Liver (tissue), 3 donors: ENCODE measurements around the gene EBF4.

ENCODE experiments used
- HNF4G ChIP-seq: IDR thresholded peaks from 2 replicates; pipeline ENCODE4 v1.6.1; 2016; ENCODE audit warnings: antibody characterized with exemption
- JUND ChIP-seq, 2 donors: IDR thresholded peaks; 2 replicates each; pipeline ENCODE4 v1.6.1; 2016; ENCODE audit warnings: antibody characterized with exemption in 2 of 2
- NR2F2 ChIP-seq: IDR thresholded peaks from 2 replicates; pipeline ENCODE4 v1.6.1; 2016; ENCODE audit warnings: antibody characterized with exemption
- RAD21 ChIP-seq, 2 donors: IDR thresholded peaks; 2 replicates each; pipeline ENCODE4 v1.6.1; 2016; ENCODE audit warnings: antibody characterized with exemption in 2 of 2, mild to moderate bottlenecking in 2 of 2
- SP1 ChIP-seq: IDR thresholded peaks from 2 replicates; pipeline ENCODE4 v1.6.1; 2018; ENCODE audit warnings: antibody characterized with exemption, mild to moderate bottlenecking
- TF ChIP-seq, protein P1 (sequence below): fragments of 150-350 bp; IDR thresholded peaks from 2 replicates; pipeline ENCODE4 v1.5.1; 2017; ENCODE audit warnings: improper control_type of control experiment, low read depth, low read length; ENCODE audit not compliant: missing input control
- donor health status: healthy.
- donor health status: healthy.

DNA sequence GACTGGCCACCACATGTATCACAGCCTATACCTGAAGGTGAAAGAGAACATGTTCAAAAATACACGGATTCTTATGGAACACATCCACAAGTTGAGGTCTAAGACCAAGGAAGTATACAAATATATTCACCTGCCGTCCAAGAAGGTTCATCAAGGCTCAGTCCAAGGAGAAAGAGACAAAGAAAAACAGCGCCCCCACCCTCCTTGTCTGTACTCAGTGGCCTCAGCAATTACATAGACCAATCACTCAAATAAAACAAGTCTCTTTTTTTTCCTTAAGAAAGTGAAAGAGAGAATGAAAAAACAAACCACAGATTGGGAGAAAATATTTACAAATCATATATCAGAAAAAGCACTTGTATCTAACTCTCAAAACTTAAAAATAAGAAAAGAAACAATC is 88.4 kb downstream of the EBF4 start:
- TF ChIP-seq, protein P1, sequence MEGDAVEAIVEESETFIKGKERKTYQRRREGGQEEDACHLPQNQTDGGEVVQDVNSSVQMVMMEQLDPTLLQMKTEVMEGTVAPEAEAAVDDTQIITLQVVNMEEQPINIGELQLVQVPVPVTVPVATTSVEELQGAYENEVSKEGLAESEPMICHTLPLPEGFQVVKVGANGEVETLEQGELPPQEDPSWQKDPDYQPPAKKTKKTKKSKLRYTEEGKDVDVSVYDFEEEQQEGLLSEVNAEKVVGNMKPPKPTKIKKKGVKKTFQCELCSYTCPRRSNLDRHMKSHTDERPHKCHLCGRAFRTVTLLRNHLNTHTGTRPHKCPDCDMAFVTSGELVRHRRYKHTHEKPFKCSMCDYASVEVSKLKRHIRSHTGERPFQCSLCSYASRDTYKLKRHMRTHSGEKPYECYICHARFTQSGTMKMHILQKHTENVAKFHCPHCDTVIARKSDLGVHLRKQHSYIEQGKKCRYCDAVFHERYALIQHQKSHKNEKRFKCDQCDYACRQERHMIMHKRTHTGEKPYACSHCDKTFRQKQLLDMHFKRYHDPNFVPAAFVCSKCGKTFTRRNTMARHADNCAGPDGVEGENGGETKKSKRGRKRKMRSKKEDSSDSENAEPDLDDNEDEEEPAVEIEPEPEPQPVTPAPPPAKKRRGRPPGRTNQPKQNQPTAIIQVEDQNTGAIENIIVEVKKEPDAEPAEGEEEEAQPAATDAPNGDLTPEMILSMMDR, result no peak
- TF ChIP-seq JUND (IDR thresholded peaks at IDR 0.05), result no peak
- TF ChIP-seq HNF4G, result no peak
- TF ChIP-seq SP1, result no peak
- no peak for TF ChIP-seq RAD21 (IDR thresholded peaks at IDR 0.05)
- TF ChIP-seq NR2F2, result no peak
